ENCODE results near the gene FLT3LG.

FLT3LG gene

GRCh38 chr19:49513746-49514118 is 39.7 kb downstream of the FLT3LG start:
- no peak for DNase-seq

- DNase-seq, result no peak
Measured at GRCh38 chr19:49514151-49514550, 40.1 kb downstream of the FLT3LG start.

- no peak for DNase-seq
Measured at GRCh38 chr19:49515767-49516166, 41.8 kb downstream of the FLT3LG start.

GRCh38 chr19:49518033-49518432 is 44.0 kb downstream of the FLT3LG start:
- DNase-seq, result no peak

- no peak for DNase-seq
Measured at GRCh38 chr19:49520705-49521319, 46.8 kb downstream of the FLT3LG start.

- DNase-seq, result no peak
Measured at GRCh38 chr19:49524812-49525455, 50.9 kb downstream of the FLT3LG start.

GRCh38 chr19:49528211-49528771 is 54.3 kb downstream of the FLT3LG start:
- no peak for DNase-seq

GRCh38 chr19:49530708-49531107 is 56.7 kb downstream of the FLT3LG start:
- no peak for DNase-seq

GRCh38 chr19:49533551-49534488 is 59.8 kb downstream of the FLT3LG start:
- peak; percentile 70 to 85 (median 79) for DNase-seq

GRCh38 chr19:49534632-49535385 is 60.8 kb downstream of the FLT3LG start:
- no peak for DNase-seq
